GM12878 (cell line): ENCODE measurements around the gene PPP1CA.
"Not testable (repeated sequence)": the region's sequence is repeated elsewhere in the genome, so short reads cannot be mapped to it uniquely, and the experiment has no call there.

Experiments
- CEBPB ChIP-seq, 2 experiments: fragments of 150-350 bp in 1 of 2; IDR thresholded peaks; 2 replicates each; pipeline ENCODE4 v1.6.1; 2012 to 2014; ENCODE audit warnings: low read depth in 2 of 2, low read length in 2 of 2, borderline replicate concordance in 1 of 2, inconsistent platforms in 1 of 2
- EZH2 ChIP-seq: IDR thresholded peaks from 2 replicates; pipeline ENCODE4 v1.6.1; 2012; ENCODE audit warnings: low read depth, mild to moderate bottlenecking, control low read depth, inconsistent platforms, low read length, borderline replicate concordance; ENCODE audit not compliant: control insufficient read depth
- GABPA ChIP-seq: IDR thresholded peaks from 2 replicates; pipeline ENCODE4 v1.6.1; 2014; ENCODE audit warnings: antibody characterized with exemption, low read depth, mild to moderate bottlenecking, inconsistent platforms
- TARDBP ChIP-seq: IDR thresholded peaks from 2 replicates; pipeline ENCODE4 v1.6.1; 2016; ENCODE audit warnings: borderline replicate concordance
- TF ChIP-seq, protein P1 (sequence below), 3 experiments: IDR thresholded peaks in 2 of 3; conservative IDR thresholded peaks in 1 of 3; 2 replicates each; pipeline ENCODE4 v1.5.1; 2011; ENCODE audit warnings: low read depth in 3 of 3, low read length in 3 of 3, mild to moderate bottlenecking in 3 of 3, control low read depth in 2 of 3, moderate library complexity in 2 of 3, inconsistent platforms in 1 of 3, mixed read lengths in 1 of 3; ENCODE audit not compliant: control insufficient read depth in 2 of 3, insufficient read depth in 1 of 3; ENCODE audit errors: extremely low read depth in 1 of 3

DNA sequence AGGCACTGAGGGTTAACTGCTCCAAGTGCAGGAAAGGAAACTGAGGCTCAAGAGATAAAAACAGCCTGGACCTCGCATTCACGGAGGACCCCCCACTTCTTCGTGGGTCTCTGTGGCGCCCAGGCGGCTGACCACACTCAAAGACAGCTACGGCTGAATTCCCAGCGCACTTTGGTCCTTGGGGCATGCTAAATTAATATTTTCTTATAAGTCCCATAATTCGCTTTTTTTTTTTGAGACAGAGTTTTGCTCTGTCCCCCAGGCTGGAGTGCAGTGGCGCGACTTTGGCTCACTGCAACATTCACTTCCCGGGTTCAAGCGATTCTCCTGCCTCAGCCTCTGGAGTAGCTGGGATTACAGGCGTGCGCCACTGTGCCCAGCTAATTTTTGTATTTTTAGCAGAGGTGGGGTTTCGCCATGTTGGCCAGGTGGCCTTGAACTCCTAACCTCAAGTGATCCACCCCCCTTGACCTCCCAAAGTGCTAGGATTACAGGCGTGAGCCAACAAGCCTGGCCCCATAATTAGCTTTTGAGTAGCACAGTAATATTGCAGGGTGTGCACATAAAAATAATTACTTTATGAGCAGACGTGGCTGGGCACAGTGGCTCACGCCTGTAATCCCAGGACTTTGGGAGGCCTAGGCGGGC is 658 bp upstream of the PPP1CA start:
- TF ChIP-seq CEBPB (IDR thresholded peaks at IDR 0.05; ENCODE audit: borderline replicate concordance in 1 of 2, low read depth in 2 of 2, low read length in 2 of 2); TARDBP; EZH2; GABPA: not testable (repeated sequence)
- TF ChIP-seq, protein P1, sequence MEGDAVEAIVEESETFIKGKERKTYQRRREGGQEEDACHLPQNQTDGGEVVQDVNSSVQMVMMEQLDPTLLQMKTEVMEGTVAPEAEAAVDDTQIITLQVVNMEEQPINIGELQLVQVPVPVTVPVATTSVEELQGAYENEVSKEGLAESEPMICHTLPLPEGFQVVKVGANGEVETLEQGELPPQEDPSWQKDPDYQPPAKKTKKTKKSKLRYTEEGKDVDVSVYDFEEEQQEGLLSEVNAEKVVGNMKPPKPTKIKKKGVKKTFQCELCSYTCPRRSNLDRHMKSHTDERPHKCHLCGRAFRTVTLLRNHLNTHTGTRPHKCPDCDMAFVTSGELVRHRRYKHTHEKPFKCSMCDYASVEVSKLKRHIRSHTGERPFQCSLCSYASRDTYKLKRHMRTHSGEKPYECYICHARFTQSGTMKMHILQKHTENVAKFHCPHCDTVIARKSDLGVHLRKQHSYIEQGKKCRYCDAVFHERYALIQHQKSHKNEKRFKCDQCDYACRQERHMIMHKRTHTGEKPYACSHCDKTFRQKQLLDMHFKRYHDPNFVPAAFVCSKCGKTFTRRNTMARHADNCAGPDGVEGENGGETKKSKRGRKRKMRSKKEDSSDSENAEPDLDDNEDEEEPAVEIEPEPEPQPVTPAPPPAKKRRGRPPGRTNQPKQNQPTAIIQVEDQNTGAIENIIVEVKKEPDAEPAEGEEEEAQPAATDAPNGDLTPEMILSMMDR (IDR thresholded peaks at IDR 0.05 in 2 of 3, conservative IDR thresholded peaks at IDR 0.05 in 1 of 3; ENCODE audit: control insufficient read depth in 2 of 3, extremely low read depth in 1 of 3, insufficient read depth in 1 of 3, low read depth in 3 of 3, low read length in 3 of 3) = not testable (repeated sequence)
